Neural progenitor cell (in vitro differentiated cells): ENCODE measurements around the gene PFDN6.

Source experiments
- EZH2 ChIP-seq: fragments of 200-600 bp; sonication (generic); IDR thresholded peaks from 2 replicates; pipeline ENCODE4 v1.6.1; 2017; ENCODE audit warnings: antibody characterized with exemption, mild to moderate bottlenecking, moderate library complexity
- EZH2phosphoT487 ChIP-seq: fragments of 200-600 bp; sonication (generic); IDR thresholded peaks from 2 replicates; pipeline ENCODE4 v1.6.1; 2017; ENCODE audit warnings: antibody characterized with exemption
- TF ChIP-seq, protein P1 (sequence below): fragments of 200-600 bp; sonication (generic); IDR thresholded peaks from 2 replicates; pipeline ENCODE4 v1.5.1; 2017; ENCODE audit warnings: antibody characterized with exemption, mild to moderate bottlenecking

DNA sequence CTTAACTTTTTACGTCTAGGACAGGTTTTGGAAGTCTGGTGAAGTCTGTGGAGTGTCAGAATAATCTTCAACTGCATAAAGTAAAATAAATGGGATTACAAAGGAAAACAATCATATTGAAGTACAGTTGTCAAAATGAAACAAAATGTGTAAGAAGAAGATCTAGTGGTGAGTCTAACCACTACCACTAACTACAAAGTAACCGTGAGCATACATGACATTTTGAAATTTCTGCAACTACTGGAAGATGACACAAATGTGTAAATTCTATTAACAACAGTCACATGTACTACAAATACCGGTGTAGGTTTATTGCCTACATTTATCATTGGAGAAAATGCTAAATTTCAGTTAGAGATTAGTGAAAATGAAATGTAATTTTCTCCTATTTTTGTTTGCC is 47.4 kb upstream of the PFDN6 start:
- TF ChIP-seq, protein P1, sequence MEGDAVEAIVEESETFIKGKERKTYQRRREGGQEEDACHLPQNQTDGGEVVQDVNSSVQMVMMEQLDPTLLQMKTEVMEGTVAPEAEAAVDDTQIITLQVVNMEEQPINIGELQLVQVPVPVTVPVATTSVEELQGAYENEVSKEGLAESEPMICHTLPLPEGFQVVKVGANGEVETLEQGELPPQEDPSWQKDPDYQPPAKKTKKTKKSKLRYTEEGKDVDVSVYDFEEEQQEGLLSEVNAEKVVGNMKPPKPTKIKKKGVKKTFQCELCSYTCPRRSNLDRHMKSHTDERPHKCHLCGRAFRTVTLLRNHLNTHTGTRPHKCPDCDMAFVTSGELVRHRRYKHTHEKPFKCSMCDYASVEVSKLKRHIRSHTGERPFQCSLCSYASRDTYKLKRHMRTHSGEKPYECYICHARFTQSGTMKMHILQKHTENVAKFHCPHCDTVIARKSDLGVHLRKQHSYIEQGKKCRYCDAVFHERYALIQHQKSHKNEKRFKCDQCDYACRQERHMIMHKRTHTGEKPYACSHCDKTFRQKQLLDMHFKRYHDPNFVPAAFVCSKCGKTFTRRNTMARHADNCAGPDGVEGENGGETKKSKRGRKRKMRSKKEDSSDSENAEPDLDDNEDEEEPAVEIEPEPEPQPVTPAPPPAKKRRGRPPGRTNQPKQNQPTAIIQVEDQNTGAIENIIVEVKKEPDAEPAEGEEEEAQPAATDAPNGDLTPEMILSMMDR = no peak
- TF ChIP-seq EZH2 (no peak), EZH2phosphoT487 (no peak)
